ENCODE measurements around the gene FAM110A. TPM values are rescaled to one million over a fixed set of nuclear protein-coding genes. Genes with fewer than 3 reads are reported as not detected.
A peak's percentile ranks its signal among the peaks of the same experiment; 100 is the strongest.

The FAM110A gene
- 11.7 and 12.2 TPM in 2 replicates for total RNA-seq (2021)
- percentile 59 among the genes with signal in this experiment for Bru-seq, nascent RNA
- BruChase-seq, experiment 1, labeled RNA remaining after a 2-hour chase = percentile 58 among the genes with signal in this experiment
- percentile 56 among the genes with signal in this experiment for BruChase-seq, experiment 2, labeled RNA remaining after a 6-hour chase
- long read RNA-seq, transcript FAM110A-204 (2 exons, 1,809 nt) = major isoform, 6 of 10 reads
- long read RNA-seq, partial matches to known transcripts = 3 of 10 reads
- long read RNA-seq, other reads (novel, unspliced or antisense) = 1 of 10 reads

GRCh38 chr20:833450-834150 lies at the start of gene FAM110A:
Gene FAM110A, plus strand, starts transcription at chr20:833715. Its CDS starts 11,090 bp downstream, at chr20:844805.
- Histone ChIP-seq H3K9me3 (ENCODE audit: low read depth, low read length, poor library complexity, severe bottlenecking) (no peaks in the 10 kb centered on the region), H3K4me1 (ENCODE audit: insufficient read depth, low read length, poor library complexity, severe bottlenecking) (peaks cover 15% of the 10 kb centered on the region), H3K4me3 (ENCODE audit: low read depth, low read length, poor library complexity, severe bottlenecking) (peak within 1 kb of the TSS; percentile 75), H3K36me3 (ENCODE audit: insufficient read depth, low read length, poor library complexity, severe bottlenecking) (no peaks in the 10 kb centered on the region), H3K27ac (ENCODE audit: low read depth, low read length, poor library complexity, severe bottlenecking) (peak within 1 kb of the TSS; percentile 96), H3K27me3 (replicated peaks; ENCODE audit: insufficient read depth, low read depth, low read length, poor library complexity) (no peaks in the 10 kb centered on the region)
- ChIA-PET CTCF (interaction anchor here (0.6 to 1.0 kb wide), 2 partner anchors 15 to 1797 kb away, joined by 4 to 7 read pairs; no protein-coding TSS in a partner anchor), POLR2A (ENCODE audit: low non-redundant PET) (no interaction called here)
- peak; percentile 96 for DNase-seq (ENCODE audit: low spot score)
- no peak for TF ChIP-seq EZH2 (IDR thresholded peaks at IDR 0.05; ENCODE audit: borderline replicate concordance, low read depth, low read length, poor library complexity, severe bottlenecking)
- TF ChIP-seq CTCF (conservative IDR thresholded peaks at IDR 0.05; ENCODE audit: low read depth, low read length) = no peak
- BruUV-seq (replicated peaks) = no TSS peak
- intact Hi-C loops (cut with micrococcal nuclease; ENCODE audit: unreplicated experiment) = no loop called here

DNA sequence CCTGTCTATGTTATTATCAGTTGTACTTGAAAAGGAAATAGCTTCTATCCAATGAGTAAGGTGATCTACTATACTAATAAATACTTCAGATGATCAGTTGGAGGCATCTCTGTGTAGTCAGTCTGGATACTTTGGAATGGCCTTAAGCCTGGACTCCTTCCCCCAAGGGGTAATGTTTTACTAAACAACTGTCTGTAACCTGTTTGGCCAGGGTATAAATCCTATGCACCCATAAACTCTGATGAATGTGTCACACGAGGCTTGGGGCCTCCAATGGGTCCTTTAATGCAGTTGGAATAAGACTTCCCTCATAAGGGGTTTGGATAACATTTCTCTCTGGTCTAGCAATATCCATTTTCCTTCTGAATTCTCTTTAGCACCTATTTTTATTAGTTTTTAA lies 45.7 kb upstream of the FAM110A start:
- Histone ChIP-seq H3K27me3 (replicated peaks; ENCODE audit: insufficient read depth, low read depth, low read length, poor library complexity) (no peaks in the 10 kb centered on the region), H3K4me3 (ENCODE audit: low read depth, low read length, poor library complexity, severe bottlenecking) (no peak overlapping the region), H3K4me1 (ENCODE audit: insufficient read depth, low read length, poor library complexity, severe bottlenecking) (no peaks in the 10 kb centered on the region), H3K36me3 (ENCODE audit: insufficient read depth, low read length, poor library complexity, severe bottlenecking) (no peaks in the 10 kb centered on the region), H3K27ac (ENCODE audit: low read depth, low read length, poor library complexity, severe bottlenecking) (no peak overlapping the region), H3K9me3 (ENCODE audit: low read depth, low read length, poor library complexity, severe bottlenecking) (peaks cover 6% of the 10 kb centered on the region)
- TF ChIP-seq EZH2 (IDR thresholded peaks at IDR 0.05; ENCODE audit: borderline replicate concordance, low read depth, low read length, poor library complexity, severe bottlenecking) = no peak
- TF ChIP-seq CTCF (conservative IDR thresholded peaks at IDR 0.05; ENCODE audit: low read depth, low read length) = no peak
- CTCF ChIA-PET = no interaction called here
- no peak for DNase-seq (ENCODE audit: low spot score)
- BruUV-seq (replicated peaks) = no TSS peak
- intact Hi-C loops (cut with micrococcal nuclease; ENCODE audit: unreplicated experiment) = no loop called here
- POLR2A ChIA-PET (ENCODE audit: low non-redundant PET) = no interaction called here

DNA sequence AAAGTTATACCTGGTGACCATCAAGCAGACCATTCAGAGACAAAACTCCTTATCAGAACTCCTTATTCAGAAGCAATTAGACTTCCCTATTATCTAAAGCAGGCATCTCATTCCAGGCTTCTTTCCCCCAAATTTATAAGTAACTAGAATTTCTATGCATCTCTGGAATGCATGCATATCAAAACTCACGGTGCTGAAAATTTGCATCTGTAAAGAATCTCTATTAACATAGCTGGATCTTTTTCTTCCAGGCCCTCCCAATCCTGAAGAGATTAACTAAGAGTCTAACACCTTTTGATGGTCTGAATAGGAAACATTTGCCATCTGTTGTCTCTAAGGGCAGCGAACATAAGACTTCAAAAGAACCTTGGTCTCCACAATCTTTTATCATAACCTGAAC lies 42.5 kb upstream of the FAM110A start:
- no peaks in the 10 kb centered on the region for H3K4me1 ChIP-seq (ENCODE audit: insufficient read depth, low read length, poor library complexity, severe bottlenecking)
- H3K4me3 ChIP-seq (ENCODE audit: low read depth, low read length, poor library complexity, severe bottlenecking) = no peak overlapping the region
- H3K9me3 ChIP-seq (ENCODE audit: low read depth, low read length, poor library complexity, severe bottlenecking) = peaks cover 6% of the 10 kb centered on the region
- H3K36me3 ChIP-seq (ENCODE audit: insufficient read depth, low read length, poor library complexity, severe bottlenecking) = no peaks in the 10 kb centered on the region
- H3K27ac ChIP-seq (ENCODE audit: low read depth, low read length, poor library complexity, severe bottlenecking) = no peak overlapping the region
- ChIA-PET CTCF (no interaction called here), POLR2A (ENCODE audit: low non-redundant PET) (no interaction called here)
- DNase-seq (ENCODE audit: low spot score) = no peak
- peaks cover 6% of the 10 kb centered on the region for H3K27me3 ChIP-seq (replicated peaks; ENCODE audit: insufficient read depth, low read depth, low read length, poor library complexity)
- intact Hi-C loops (cut with micrococcal nuclease; ENCODE audit: unreplicated experiment) = no loop called here
- no peak for TF ChIP-seq EZH2 (IDR thresholded peaks at IDR 0.05; ENCODE audit: borderline replicate concordance, low read depth, low read length, poor library complexity, severe bottlenecking)
- no peak for TF ChIP-seq CTCF (conservative IDR thresholded peaks at IDR 0.05; ENCODE audit: low read depth, low read length)
- no TSS peak for BruUV-seq (replicated peaks)

All from A673 (cell line).